Smooth muscle cell (in vitro differentiated cells): ENCODE data around the gene KRT5. TPM values are rescaled to one million over a fixed set of nuclear protein-coding genes. Genes with fewer than 3 reads are reported as not detected.

ENCODE experiments used
- DNase-seq: peaks from one replicate; lab custom pipeline; 2025; ENCODE audit not compliant: unreplicated experiment; lab: John Stamatoyannopoulos, UW
- H2AFZ ChIP-seq: fragments of 200-600 bp; sonication (generic); 2 replicates; pipeline ENCODE4 v1.6.0; 2016; ENCODE audit warnings: antibody characterized with exemption, low read depth, mild to moderate bottlenecking
- H3F3A ChIP-seq: fragments of 200-600 bp; sonication (generic); 2 replicates; pipeline ENCODE4 v1.6.0; 2017; ENCODE audit warnings: antibody characterized with exemption, low read depth
- H3K27ac ChIP-seq: fragments of 200-600 bp; sonication (generic); 2 replicates; pipeline ENCODE4 v1.5.1; 2016; ENCODE audit warnings: low read depth, mild to moderate bottlenecking
- H3K27me3 ChIP-seq: fragments of 200-600 bp; sonication (generic); 2 replicates; pipeline ENCODE4 v1.6.1; 2016; ENCODE audit warnings: low read depth, mild to moderate bottlenecking
- H3K36me3 ChIP-seq: fragments of 200-600 bp; sonication (generic); 2 replicates; pipeline ENCODE4 v1.5.1; 2016; ENCODE audit warnings: low read depth
- H3K4me1 ChIP-seq: fragments of 200-600 bp; sonication (generic); 2 replicates; pipeline ENCODE4 v1.5.1; 2016; ENCODE audit warnings: low read depth
- H3K4me2 ChIP-seq: fragments of 200-600 bp; sonication (generic); 2 replicates; pipeline ENCODE4 v1.6.0; 2016; ENCODE audit warnings: mild to moderate bottlenecking
- H3K4me3 ChIP-seq: fragments of 200-600 bp; sonication (generic); 2 replicates; pipeline ENCODE4 v1.5.1; 2016; ENCODE audit warnings: mild to moderate bottlenecking
- H3K79me2 ChIP-seq: fragments of 200-600 bp; sonication (generic); 2 replicates; pipeline ENCODE4 v1.6.0; 2016; ENCODE audit warnings: low read depth, mild to moderate bottlenecking
- H3K9ac ChIP-seq: fragments of 200-600 bp; sonication (generic); 2 replicates; pipeline ENCODE4 v1.6.0; 2016; ENCODE audit warnings: low read depth
- H3K9me3 ChIP-seq: fragments of 200-600 bp; sonication (generic); replicated peaks from 2 replicates; pipeline ENCODE4 v1.5.1; 2016; ENCODE audit warnings: low read depth
- H4K20me1 ChIP-seq: fragments of 200-600 bp; sonication (generic); 2 replicates; pipeline ENCODE4 v1.6.0; 2016; ENCODE audit warnings: low read depth
- WGBS: methylation state at CpG from one replicate; pipeline ENCODE4 v1.1.7; 2016; ENCODE audit warnings: low lambda C conversion rate; 5-methylcytosine and 5-hydroxymethylcytosine counted together
- polyA plus RNA-seq: library from polyadenylated mRNA; unstranded; fragments of >200 nt; fragmentation: Nextera tagmentation; extraction: Ambion mirVana; gene quantifications from 2 replicates; pipeline ENCODE4 v1.2.1, GENCODE V29; 2016
- total RNA-seq: library from RNA; depleted of rRNA; stranded (reverse); fragments of >200 nt; gene quantifications from 2 replicates; pipeline ENCODE4 v1.2.3, GENCODE V29; 2014
- TF ChIP-seq, protein P1 (sequence below): fragments of 200-600 bp; sonication (generic); IDR thresholded peaks from 2 replicates; pipeline ENCODE4 v1.5.1; 2017; ENCODE audit warnings: borderline replicate concordance, mild to moderate bottlenecking, antibody characterized with exemption; ENCODE audit not compliant: insufficient read depth, poor library complexity, severe bottlenecking

KRT5 gene
- total and polyA plus RNA-seq, 2 experiments from 2014 or later = 67.2 to 209 TPM

- no peaks in the 10 kb centered on the region for H3K4me1 ChIP-seq
- H3F3A ChIP-seq = no peaks in the 10 kb centered on the region
- H3K79me2 ChIP-seq = no peaks in the 10 kb centered on the region
- no peak for DNase-seq
- H4K20me1 ChIP-seq = no peaks in the 10 kb centered on the region
- no peak overlapping the region for H3K4me2 ChIP-seq
- H2AFZ ChIP-seq = no peak overlapping the region
- no peaks in the 10 kb centered on the region for H3K9me3 ChIP-seq
- peaks cover 28% of the 10 kb centered on the region for H3K27me3 ChIP-seq
- no peak overlapping the region for H3K9ac ChIP-seq
- no peak overlapping the region for H3K27ac ChIP-seq
- H3K36me3 ChIP-seq = no peaks in the 10 kb centered on the region
- TF ChIP-seq, protein P1, sequence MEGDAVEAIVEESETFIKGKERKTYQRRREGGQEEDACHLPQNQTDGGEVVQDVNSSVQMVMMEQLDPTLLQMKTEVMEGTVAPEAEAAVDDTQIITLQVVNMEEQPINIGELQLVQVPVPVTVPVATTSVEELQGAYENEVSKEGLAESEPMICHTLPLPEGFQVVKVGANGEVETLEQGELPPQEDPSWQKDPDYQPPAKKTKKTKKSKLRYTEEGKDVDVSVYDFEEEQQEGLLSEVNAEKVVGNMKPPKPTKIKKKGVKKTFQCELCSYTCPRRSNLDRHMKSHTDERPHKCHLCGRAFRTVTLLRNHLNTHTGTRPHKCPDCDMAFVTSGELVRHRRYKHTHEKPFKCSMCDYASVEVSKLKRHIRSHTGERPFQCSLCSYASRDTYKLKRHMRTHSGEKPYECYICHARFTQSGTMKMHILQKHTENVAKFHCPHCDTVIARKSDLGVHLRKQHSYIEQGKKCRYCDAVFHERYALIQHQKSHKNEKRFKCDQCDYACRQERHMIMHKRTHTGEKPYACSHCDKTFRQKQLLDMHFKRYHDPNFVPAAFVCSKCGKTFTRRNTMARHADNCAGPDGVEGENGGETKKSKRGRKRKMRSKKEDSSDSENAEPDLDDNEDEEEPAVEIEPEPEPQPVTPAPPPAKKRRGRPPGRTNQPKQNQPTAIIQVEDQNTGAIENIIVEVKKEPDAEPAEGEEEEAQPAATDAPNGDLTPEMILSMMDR = no peak
- 80% methylated on average over 2 of the region's 2 CpGs for WGBS
- no peak overlapping the region for H3K4me3 ChIP-seq
Measured at GRCh38 chr12:52557476-52557875, 37.3 kb upstream of the KRT5 start.

- DNase-seq = no peak
- peaks cover 15% of the 10 kb centered on the region for H3K27me3 ChIP-seq
- no peaks in the 10 kb centered on the region for H3K4me1 ChIP-seq
- no peak overlapping the region for H2AFZ ChIP-seq
- H3K9me3 ChIP-seq = no peaks in the 10 kb centered on the region
- WGBS = 67% methylated on average over 6 of the region's 6 CpGs
- no peaks in the 10 kb centered on the region for H3K79me2 ChIP-seq
- H3K9ac ChIP-seq = no peak overlapping the region
- TF ChIP-seq, protein P1 = no peak
- no peaks in the 10 kb centered on the region for H4K20me1 ChIP-seq
- no peaks in the 10 kb centered on the region for H3F3A ChIP-seq
- H3K4me3 ChIP-seq = no peak overlapping the region
- no peak overlapping the region for H3K4me2 ChIP-seq
- no peak overlapping the region for H3K27ac ChIP-seq
- no peaks in the 10 kb centered on the region for H3K36me3 ChIP-seq
Measured at GRCh38 chr12:52555577-52555976, 35.4 kb upstream of the KRT5 start.

DNA sequence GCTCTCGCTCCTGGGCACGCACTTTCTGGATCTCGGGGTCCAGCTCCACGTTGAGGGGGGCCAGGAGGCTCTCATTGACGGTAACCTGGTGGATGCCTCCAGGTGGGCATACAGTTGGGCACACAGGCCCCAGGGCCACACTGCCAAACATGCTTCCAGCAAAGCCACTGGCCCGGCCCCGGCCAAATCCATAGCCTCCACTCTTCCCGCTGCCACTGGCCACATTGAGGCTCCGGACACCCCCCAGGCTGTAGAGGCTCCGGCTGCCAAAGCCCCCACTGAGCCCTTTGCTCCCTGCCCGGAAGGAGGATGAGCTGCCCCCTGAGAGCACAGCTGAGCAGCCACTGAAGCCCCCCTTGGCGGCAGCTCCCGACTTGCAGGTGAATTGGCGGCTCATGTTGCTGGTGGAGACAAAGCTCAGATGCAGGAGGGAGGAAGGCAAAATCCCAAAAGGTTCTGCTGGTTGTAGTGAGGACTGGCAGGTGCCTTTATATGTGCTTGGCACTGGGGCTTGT, 32.5 kb upstream of the KRT5 start, which contains the start of gene KRT71:
KRT71 (minus strand) TSS at position 465 of the 515 bp plus-strand sequence; CDS start at position 397, 68 bp downstream.
- H3K4me3 ChIP-seq = no peak within 1 kb of the TSS
- WGBS = 96% methylated on average over 14 of the region's 14 CpGs

More for the DNA sequence above, 32.5 kb upstream of the KRT5 start, which contains the start of gene KRT71:
- no peaks in the 10 kb centered on the region for H4K20me1 ChIP-seq
- TF ChIP-seq, protein P1 = no peak
- H3F3A ChIP-seq = no peaks in the 10 kb centered on the region
- no peaks in the 10 kb centered on the region for H3K79me2 ChIP-seq
- no peak within 1 kb of the TSS for H2AFZ ChIP-seq
- no peak within 1 kb of the TSS for H3K4me2 ChIP-seq
- no peak within 1 kb of the TSS for H3K27ac ChIP-seq
- H3K27me3 ChIP-seq = peaks cover 9% of the 10 kb centered on the region
- DNase-seq = no peak
- no peaks in the 10 kb centered on the region for H3K9me3 ChIP-seq
- no peak within 1 kb of the TSS for H3K9ac ChIP-seq
- H3K4me1 ChIP-seq = no peaks in the 10 kb centered on the region
- no peaks in the 10 kb centered on the region for H3K36me3 ChIP-seq
